Chondrocyte (in vitro differentiated cells): ENCODE data around the gene WTIP. TPM values are rescaled to one million over a fixed set of nuclear protein-coding genes. Genes with fewer than 3 reads are reported as not detected.
"Not testable (repeated sequence)": the region's sequence is repeated elsewhere in the genome, so short reads cannot be mapped to it uniquely, and the experiment has no call there.

ENCODE experiments used
- DNase-seq: peaks from one replicate; pipeline ENCODE4 v3.0.0; 2021; ENCODE audit warnings: mixed read lengths, low spot score
- H3K27ac Mint-ChIP-seq: one replicate; pipeline ENCODE4 v1.8.0; 2021; ENCODE audit warnings: mild to moderate bottlenecking, moderate library complexity, mixed read lengths; ENCODE audit not compliant: unreplicated experiment
- H3K27me3 Mint-ChIP-seq: 2 replicates; pipeline ENCODE4 v1.8.0; 2021; ENCODE audit warnings: low read depth, mixed read lengths
- H3K36me3 Mint-ChIP-seq: 2 replicates; pipeline ENCODE4 v1.8.0; 2021; ENCODE audit warnings: low read depth, mixed read lengths
- H3K4me1 Mint-ChIP-seq: 2 replicates; pipeline ENCODE4 v1.8.0; 2021; ENCODE audit warnings: low read depth, mild to moderate bottlenecking, mixed read lengths
- H3K4me3 Mint-ChIP-seq: one replicate; pipeline ENCODE4 v1.8.0; 2021; ENCODE audit warnings: mild to moderate bottlenecking, moderate library complexity, mixed read lengths; ENCODE audit not compliant: unreplicated experiment
- H3K9me3 Mint-ChIP-seq: 2 replicates; pipeline ENCODE4 v1.8.0; 2021; ENCODE audit warnings: low read depth, mixed read lengths
- total RNA-seq: library from RNA; stranded (reverse); gene quantifications from 3 replicates; pipeline ENCODE4 v1.2.1, GENCODE V29; 2021
- TF ChIP-seq, protein P1 (sequence below): fragments of 200-600 bp; sonication (generic); IDR thresholded peaks from 2 replicates; pipeline ENCODE4 v1.5.0; 2021; ENCODE audit warnings: antibody characterized with exemption, mild to moderate bottlenecking, moderate library complexity

The WTIP gene
- total RNA-seq, 1 donor from 2014 or later = 45.9 TPM

DNA sequence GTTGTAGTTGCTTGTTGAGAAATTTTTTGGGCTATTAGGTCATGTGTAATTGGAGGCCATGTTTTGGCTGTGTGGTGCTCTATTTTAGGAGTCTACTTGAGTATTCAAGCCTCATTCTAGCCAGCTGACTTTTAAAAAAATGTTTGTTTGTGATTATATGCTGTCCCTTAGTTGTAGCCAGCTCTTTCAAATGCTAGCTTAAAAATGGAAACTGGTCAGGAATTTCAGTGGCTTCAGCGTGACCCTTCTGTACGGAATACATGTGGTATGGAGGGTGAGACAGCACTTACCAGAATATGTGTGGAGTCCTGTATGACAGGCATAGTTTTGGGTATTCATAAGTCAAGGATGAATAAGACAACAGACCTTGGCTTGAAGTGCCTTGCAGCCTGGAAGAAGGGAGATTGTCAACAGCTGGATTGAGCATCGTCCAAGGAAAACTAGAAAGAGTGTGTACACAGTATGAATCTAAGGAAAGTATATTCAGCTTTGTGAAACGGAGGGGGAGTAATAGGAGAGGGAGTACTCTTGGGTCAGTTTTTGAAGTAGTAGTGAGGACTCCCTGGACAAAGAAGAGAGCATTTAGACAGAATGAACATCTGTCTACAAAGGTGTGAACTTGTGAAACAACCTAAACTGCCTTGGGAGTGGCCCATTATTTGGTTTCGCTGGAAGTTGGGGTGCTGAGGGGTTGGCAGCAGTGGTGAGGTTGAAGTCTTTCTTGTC is 20.0 kb upstream of the WTIP start:
- Mint-ChIP-seq H3K36me3 (peaks cover 44% of the 10 kb centered on the region), H3K4me3 (no peak overlapping the region), H3K27ac (peak overlapping the region; percentile 65), H3K9me3 (no peaks in the 10 kb centered on the region), H3K27me3 (no peaks in the 10 kb centered on the region), H3K4me1 (peaks cover 34% of the 10 kb centered on the region)
- DNase-seq = no peak
- TF ChIP-seq, protein P1, sequence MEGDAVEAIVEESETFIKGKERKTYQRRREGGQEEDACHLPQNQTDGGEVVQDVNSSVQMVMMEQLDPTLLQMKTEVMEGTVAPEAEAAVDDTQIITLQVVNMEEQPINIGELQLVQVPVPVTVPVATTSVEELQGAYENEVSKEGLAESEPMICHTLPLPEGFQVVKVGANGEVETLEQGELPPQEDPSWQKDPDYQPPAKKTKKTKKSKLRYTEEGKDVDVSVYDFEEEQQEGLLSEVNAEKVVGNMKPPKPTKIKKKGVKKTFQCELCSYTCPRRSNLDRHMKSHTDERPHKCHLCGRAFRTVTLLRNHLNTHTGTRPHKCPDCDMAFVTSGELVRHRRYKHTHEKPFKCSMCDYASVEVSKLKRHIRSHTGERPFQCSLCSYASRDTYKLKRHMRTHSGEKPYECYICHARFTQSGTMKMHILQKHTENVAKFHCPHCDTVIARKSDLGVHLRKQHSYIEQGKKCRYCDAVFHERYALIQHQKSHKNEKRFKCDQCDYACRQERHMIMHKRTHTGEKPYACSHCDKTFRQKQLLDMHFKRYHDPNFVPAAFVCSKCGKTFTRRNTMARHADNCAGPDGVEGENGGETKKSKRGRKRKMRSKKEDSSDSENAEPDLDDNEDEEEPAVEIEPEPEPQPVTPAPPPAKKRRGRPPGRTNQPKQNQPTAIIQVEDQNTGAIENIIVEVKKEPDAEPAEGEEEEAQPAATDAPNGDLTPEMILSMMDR = no peak

DNA sequence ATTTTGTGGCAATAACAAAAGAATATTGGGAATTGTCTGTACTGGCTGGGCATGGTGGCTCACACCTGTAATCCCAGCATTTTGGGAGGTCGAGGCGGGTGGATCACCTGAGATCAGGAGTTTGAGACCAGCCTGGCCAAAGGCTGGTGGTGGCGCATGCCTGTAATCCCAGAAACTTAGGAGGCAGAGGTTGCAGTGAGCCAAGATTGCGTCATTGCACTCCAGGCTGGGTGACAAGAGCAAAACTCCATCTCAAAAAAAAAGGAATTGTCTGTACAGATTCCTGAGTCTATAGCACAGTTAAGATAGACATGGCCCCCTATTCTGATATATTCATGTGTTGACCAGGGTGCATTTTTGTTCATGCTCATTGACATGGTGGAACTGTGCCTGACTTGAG is 16.8 kb upstream of the WTIP start:
- not testable (repeated sequence) for H3K27ac Mint-ChIP-seq, DNase-seq, H3K9me3 Mint-ChIP-seq, H3K27me3 Mint-ChIP-seq, H3K4me3 Mint-ChIP-seq
- Mint-ChIP-seq H3K4me1 (peaks cover 24% of the 10 kb centered on the region), H3K36me3 (peaks cover 57% of the 10 kb centered on the region)

DNA sequence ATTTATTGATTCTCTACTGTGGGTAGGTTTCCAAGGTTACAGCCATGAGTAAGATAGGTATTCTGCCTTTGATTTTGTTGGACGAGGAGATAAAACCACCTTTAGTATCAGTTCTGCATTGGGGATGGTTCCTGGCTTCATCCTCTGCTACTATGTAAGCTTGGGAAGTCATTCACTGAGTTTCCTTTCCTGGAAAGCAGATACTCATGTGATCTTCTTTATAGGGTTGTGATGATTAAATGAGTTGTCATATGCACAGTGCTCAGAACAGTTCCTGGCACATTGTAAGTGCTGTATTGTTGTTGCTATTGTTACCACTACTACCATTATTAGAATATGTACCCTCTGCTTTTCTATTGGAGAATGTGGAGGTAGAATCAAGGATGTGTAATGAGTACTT is 13.1 kb upstream of the WTIP start:
- H3K27me3 Mint-ChIP-seq = no peaks in the 10 kb centered on the region
- no peak for DNase-seq
- no peak overlapping the region for H3K4me3 Mint-ChIP-seq
- H3K4me1 Mint-ChIP-seq = no peaks in the 10 kb centered on the region
- TF ChIP-seq, protein P1 = no peak
- H3K9me3 Mint-ChIP-seq = no peaks in the 10 kb centered on the region
- H3K36me3 Mint-ChIP-seq = peaks cover 39% of the 10 kb centered on the region
- H3K27ac Mint-ChIP-seq = peak overlapping the region; percentile 58

DNA sequence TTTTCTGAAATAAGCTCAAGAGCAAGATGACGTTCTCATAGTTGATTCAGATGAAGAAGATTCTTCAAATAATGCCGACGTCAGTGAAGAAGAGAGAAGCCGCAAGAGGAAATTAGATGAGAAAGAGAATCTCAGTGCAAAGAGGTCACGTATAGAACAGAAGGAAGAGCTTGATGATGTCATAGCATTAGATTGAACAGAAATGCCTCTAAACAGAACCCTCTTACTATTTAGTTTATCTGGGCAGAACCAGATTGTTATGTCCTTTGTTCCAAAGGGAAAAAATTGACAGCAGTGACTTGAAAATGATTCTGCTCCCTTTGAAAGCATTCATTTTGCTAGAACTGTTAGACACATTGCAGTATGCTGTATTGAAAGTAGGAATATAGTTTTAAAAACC is 12.5 kb upstream of the WTIP start:
- not testable (repeated sequence) for H3K9me3 Mint-ChIP-seq, DNase-seq, H3K27ac Mint-ChIP-seq, H3K4me1 Mint-ChIP-seq, H3K4me3 Mint-ChIP-seq, H3K27me3 Mint-ChIP-seq
- peaks cover 35% of the 10 kb centered on the region for H3K36me3 Mint-ChIP-seq

DNA sequence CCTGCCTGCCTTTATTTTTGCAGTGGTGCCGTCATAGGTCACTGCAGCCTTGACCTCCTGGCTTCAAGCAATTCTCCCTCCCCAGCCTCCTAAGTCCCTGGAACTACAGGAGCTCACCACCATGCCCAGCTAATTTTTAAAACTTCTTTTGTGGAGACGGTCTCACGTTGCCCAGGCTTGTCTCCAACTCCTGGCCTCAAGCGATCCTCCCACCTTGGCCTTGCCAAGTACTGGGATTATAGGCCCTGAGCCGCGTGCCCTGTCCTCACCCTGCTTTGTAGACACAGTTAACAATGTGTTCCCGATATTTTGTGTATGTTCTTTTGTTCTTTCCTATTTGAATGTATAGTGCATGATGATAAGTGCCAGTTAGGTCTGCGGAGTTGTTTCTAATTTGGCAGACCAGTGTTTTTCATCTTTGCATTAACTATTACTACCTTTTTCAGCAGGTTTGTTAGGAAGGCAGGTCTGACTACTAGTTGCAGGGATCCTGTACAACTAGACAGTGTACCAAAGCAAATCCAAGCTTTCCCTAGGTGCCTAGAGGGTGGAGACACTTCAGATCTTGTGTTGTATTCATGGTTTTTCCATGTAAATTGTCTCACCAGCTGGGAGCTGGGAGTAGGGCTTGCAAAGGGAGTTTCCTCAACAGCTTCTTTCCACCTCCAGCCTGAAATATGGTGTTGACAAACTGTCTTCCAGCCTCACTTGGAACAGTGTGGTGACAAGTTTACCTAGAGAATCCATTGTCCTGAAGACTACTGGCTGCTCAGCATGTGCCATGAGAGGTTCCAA is 9.5 kb upstream of the WTIP start:
- Mint-ChIP-seq H3K9me3 (no peaks in the 10 kb centered on the region), H3K27ac (no peak overlapping the region), H3K27me3 (no peaks in the 10 kb centered on the region), H3K36me3 (peaks cover 22% of the 10 kb centered on the region), H3K4me1 (peaks cover 18% of the 10 kb centered on the region), H3K4me3 (no peak overlapping the region)
- TF ChIP-seq, protein P1 = no peak
- no peak for DNase-seq

DNA sequence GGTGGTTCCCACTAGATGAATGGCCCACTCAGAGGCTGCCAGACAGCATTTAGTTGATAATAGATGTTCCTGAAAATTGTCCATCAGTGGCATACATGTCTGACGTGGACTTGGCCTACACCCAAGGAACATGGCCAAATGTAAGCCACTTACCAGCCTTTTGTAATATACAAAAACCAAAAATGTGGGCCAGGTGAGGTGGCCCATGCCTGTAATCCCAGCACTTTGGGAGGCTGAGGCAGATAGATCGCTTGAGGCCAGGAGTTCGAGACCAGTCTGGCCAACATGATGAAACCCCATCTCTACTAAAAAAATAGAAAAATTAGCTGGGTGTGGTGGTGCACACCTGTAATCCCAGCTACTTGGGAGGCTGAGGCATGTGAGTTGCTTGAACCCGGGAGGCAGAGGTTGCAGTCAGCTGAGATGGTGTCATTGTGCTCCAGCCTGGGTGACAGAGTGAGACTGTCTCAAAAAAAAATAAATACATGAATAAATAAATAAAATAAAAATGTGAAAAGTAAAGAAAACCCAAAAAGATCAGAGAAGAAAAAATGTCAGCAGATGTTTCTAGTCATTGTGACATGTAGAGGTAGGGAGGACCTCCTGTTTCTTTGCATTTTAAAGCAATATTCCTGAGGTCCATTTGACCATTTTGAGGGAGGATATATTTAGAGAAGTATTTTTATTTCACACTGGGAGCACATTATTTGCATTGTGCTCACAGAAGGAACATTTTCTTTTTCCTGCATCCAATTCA is 7.1 kb upstream of the WTIP start:
- no peak for DNase-seq
- Mint-ChIP-seq H3K4me1 (peaks cover 18% of the 10 kb centered on the region), H3K36me3 (peaks cover 12% of the 10 kb centered on the region), H3K27ac (peak overlapping the region; percentile 87), H3K27me3 (no peaks in the 10 kb centered on the region), H3K4me3 (no peak overlapping the region), H3K9me3 (no peaks in the 10 kb centered on the region)
- TF ChIP-seq, protein P1 = no peak
